GM08714 (cell line): ENCODE measurements around the gene HS3ST6.
"Not testable (repeated sequence)": the region's sequence is repeated elsewhere in the genome, so short reads cannot be mapped to it uniquely, and the experiment has no call there.

Experiments used
- H3K4me3 ChIP-seq: fragments of 200-500 bp; sonication (Bioruptor generic); 2 replicates; pipeline ENCODE4 v1.5.1; 2014; ENCODE audit warnings: mild to moderate bottlenecking, low read length, inconsistent platforms
- ZNF274 ChIP-seq: IDR thresholded peaks from 2 replicates; pipeline ENCODE4 v1.6.1; 2012; ENCODE audit warnings: mild to moderate bottlenecking, low read depth, low read length

HS3ST6 gene

DNA sequence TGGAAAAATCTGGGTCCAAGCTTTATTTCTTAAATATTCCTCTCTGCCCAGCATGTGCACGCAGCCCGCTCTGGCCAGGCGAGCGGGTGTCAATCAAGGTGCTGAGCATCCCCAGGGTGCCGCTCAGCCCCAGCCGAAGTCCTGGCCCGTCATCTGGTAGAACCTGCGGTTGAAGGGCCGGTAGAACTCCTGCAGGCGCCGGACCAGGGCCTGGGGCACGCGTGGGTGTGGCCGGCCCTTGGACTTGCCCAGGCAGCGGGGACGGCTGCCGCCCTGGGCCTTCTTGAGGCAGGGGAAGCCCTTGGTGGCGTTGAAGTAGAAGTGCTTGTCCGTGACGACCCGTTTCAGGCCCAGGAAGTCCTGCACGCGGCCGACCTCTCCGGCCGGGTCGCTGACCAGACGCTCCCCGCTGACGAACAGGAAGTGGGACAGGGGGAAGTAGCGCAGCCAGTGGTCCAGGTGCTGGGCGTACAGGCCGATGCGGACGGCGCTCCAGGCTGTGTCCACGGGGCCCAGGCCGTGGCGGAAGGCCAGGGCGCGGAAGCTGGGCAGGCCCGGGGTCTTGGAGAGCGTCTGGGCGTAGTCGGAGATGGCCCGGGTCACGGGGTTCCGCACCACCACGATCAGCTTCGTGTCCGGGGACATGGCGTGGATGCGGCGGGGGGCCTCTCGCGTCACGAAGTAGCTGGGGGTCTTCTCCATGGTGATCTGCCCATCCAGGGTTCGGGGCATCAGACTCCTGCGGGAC lies 6.6 kb downstream of the HS3ST6 start:
- TF ChIP-seq ZNF274, result no peak
- no peak overlapping the region for H3K4me3 ChIP-seq

DNA sequence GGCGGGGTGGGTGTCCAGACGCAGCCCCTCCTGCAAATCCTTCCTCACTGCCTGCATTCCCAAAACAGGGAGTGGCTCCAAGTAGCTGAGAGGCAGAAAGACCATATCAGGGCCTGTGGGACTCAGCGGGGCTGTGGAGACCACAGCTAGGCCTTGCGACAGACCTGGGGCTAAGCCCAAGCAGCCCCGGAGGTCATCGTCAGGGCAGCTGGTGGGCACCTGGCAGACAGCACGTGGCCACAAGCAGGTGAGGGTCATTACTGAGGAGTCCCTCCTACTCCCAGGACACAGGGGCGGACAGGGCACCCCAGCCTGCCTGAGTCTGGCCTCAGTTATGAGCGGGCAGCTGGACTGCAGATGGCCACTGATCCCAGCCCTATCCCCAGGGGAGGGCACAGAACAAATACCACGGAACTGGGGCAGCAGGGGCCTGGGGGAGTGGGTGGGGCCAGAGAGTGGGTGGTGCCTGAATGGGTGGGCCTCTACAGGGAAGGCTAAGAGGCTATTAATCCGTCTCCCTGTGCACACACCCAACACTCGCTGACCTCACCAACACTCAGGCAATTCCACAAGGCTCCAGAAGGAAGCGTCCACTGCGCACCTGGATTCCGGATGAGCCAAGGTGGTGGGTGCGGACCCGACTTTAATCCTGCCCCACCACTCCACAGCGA lies 8.5 kb downstream of the HS3ST6 start:
- no peak overlapping the region for H3K4me3 ChIP-seq
- TF ChIP-seq ZNF274, result no peak

DNA sequence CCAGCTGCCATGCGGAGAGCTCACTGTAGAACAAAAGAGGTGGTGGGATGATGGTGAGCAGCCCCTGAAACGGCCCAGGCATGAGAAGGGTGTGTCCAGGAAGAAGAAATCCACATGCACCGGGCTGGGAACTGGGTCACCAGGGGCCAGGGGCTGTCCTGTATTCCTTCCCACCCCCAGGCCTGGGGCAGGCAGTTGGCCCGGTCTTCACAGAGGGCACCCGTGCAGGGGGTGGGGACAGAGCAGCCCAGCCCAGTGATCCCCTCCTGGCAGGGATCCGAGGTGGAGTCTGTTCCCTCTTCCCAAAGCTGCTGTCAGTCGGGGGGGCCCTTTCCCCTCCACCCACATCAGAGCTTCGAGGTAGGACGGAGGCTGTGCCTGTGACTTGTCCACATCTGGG lies 9.2 kb downstream of the HS3ST6 start:
- TF ChIP-seq ZNF274, result no peak
- H3K4me3 ChIP-seq, result no peak overlapping the region

- no peak for TF ChIP-seq ZNF274
- no peak overlapping the region for H3K4me3 ChIP-seq
Observed at GRCh38 chr16:1908184-1908583, 10.0 kb downstream of the HS3ST6 start.

DNA sequence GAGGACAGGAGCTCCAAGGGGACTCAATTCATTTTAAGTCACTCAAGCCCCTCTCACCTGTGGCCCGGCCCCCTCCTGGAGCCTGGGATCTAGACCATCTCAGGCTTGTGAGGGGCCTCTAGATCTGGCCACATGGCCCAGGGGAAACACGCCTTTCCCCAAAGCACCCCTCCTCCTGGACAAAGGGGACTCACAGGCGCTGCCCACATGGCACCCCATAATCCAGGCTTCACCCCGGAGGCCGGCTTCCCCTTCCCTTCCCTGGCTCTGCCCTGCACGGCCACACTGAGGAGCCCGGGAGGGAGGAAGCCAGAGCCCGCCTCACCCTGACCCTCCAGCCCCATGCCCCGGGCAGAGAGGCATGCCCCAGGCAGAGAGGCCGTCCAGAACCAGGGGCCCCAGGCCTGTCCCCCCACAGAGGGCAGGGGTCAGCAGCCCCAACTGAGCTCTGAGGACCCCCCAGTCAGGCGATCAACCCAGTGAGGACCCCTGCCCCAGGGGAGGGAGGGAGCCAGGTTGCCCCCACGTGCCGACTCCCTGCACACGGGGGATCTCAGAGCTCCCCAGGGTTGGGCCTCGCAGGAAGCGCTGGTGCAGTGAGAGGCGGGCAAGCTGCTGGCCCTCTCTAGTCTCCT lies 10.9 kb downstream of the HS3ST6 start:
- H3K4me3 ChIP-seq, result no peak overlapping the region
- no peak for TF ChIP-seq ZNF274

GRCh38 chr16:1906846-1907165 lies 11.4 kb downstream of the HS3ST6 start:
- TF ChIP-seq ZNF274, result no peak
- no peak overlapping the region for H3K4me3 ChIP-seq

DNA sequence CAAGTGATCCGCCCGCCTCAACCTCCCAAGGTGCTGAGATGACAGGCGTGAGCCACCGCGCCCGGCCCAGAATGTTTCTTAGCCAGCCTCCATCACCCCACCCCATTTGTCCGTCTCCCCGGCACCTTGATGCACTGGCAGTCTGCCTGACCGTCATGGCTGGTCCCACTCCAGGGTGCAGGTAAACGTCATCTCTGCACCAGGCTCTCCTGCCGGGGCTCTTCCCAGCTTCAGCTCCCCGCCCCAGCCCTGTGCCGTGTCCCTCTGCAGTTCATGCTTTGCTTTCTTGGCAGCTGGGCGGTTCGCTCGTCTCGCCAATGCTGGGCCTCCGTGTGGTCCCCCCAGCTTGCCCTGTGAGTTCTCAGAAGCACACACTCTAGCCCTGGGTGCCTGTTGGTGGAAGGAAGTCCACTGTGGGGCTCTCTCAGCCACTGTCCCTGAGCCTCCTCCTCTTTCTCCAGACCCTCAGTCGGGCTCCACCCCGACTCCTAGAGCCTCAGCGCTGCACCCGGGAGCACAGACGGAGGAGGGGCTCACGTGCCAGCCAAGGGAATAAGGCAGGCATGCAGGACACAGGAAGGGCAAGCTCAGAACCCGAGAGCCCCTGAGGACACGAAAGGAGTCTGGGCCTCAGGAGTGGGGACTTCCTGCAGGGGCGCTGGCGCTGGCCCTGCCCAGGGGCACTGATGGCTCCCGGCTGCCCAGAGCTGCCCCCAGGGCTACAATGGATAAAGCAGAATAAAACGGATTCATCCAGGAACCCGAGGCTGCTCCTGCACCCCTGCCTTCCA lies 12.0 kb downstream of the HS3ST6 start:
- H3K4me3 ChIP-seq, result no peak overlapping the region
- TF ChIP-seq ZNF274, result no peak

DNA sequence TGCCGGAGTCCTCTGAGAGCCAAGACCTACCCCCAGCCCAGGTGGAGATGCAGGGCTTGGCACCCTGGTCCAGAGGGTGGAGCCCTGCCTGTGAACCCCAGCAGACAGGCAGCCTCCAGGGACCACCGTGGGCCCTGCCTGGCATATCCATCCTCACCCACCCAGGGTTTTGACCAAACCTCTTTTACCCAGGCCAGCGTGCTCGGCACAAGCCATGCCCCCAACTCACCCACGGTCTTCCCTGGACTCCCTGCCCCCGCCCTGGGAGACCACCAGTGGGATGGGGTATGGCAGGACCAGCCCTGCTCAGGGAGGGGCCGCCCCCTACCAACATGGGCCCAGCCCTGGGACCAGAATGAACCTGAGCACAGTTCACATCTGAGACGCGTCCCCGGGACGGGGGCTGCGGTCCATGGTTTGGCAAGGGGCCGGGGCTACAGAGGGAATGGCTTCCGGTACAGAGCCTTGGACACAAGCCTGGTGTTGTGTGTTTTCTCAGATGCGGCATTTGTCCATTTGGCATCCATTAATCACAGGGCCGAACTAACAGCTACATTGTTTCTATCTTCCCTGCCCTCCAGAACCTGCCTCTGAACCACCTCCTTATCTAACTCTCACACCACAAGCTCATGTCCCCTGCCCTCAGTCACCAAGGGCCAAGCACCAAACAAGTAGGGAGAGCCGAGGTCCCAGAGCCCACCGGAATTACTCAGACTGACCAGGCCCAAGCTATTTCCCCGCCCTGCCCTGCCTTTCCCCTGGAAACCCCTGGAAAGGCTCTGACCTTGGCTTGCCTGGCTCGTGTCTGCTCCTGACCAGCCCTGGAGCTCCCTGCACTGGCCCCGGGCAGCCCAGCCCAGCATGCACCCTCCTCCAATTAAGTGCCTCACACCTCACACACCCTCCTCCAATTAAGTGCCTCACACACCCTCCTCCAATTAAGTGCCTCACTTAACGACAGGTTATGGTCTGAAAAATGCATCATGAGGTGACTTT lies 14.1 kb downstream of the HS3ST6 start:
- no peak for TF ChIP-seq ZNF274
- no peak overlapping the region for H3K4me3 ChIP-seq

GRCh38 chr16:1903220-1903574 lies 15.0 kb downstream of the HS3ST6 start:
- TF ChIP-seq ZNF274, result no peak
- H3K4me3 ChIP-seq, result no peak overlapping the region

DNA sequence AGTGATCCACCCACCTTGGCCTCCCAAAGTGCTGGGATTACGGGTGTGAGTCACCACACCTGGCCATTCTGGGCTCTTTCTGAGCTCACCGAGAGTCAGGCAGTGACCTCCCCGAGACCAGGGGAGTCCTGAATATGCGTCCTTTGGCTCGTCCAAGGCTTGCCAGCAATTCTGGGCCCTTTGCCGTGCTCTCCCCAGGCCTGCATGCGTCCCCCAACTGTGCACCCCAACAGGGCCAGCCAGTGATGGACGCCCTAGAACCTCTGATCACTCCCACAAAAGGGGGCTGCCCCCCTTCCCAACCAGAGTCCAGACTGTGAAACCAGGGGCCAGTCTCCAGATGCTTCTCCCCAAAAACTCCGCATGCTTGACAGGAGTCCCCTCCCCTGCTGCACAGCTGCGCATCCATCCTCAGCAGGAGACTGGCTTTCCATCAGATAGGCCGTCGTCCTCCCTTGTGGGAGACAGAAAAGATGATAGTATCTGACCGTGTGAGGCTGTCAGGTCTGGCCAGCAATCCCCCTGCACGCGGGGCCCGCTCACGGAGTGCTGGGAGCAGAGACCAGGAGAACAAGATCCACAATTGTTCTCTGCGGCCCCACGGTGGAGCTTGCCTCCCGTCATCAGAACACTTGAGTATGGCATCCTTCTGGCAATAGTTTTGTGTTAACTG lies 15.5 kb downstream of the HS3ST6 start:
- TF ChIP-seq ZNF274, result no peak
- H3K4me3 ChIP-seq, result no peak overlapping the region

GRCh38 chr16:1900452-1900774 lies 17.8 kb downstream of the HS3ST6 start:
- TF ChIP-seq ZNF274, result no peak
- no peak overlapping the region for H3K4me3 ChIP-seq

- no peak for TF ChIP-seq ZNF274
- no peak overlapping the region for H3K4me3 ChIP-seq
Observed at GRCh38 chr16:1899641-1900451, 18.4 kb downstream of the HS3ST6 start.

GRCh38 chr16:1897692-1898091 lies 20.5 kb downstream of the HS3ST6 start:
- not testable (repeated sequence) for H3K4me3 ChIP-seq
